Activated T-helper 17 cell treated with anti-CD3 and anti-CD28 coated beads, Interleukin-2, amount 50 U/mL, for 72 hours (primary cell): Measurements from ENCODE around the gene SLC2A14. TPM values are rescaled to one million over a fixed set of nuclear protein-coding genes. Genes with fewer than 3 reads are reported as not detected.
"Not testable (repeated sequence)": the region's sequence is repeated elsewhere in the genome, so short reads cannot be mapped to it uniquely, and the experiment has no call there.

Experiments used
- ATAC-seq: fragments of 150-1000 bp; cut with Tn5 transposase; replicated peaks from 2 replicates; pipeline ENCODE4 v1.10.0; 2021; ENCODE audit warnings: mild to moderate bottlenecking, moderate library complexity
- H3K27ac Mint-ChIP-seq: one replicate; pipeline ENCODE4 v1.8.0; 2022; ENCODE audit warnings: mixed read lengths
- H3K27me3 Mint-ChIP-seq: one replicate; pipeline ENCODE4 v1.8.0; 2022; ENCODE audit warnings: mixed read lengths
- H3K36me3 Mint-ChIP-seq: one replicate; pipeline ENCODE4 v1.8.0; 2022; ENCODE audit warnings: low read depth, mild to moderate bottlenecking, mixed read lengths
- H3K4me1 Mint-ChIP-seq: one replicate; pipeline ENCODE4 v1.8.0; 2022; ENCODE audit warnings: mixed read lengths
- H3K4me3 Mint-ChIP-seq: one replicate; pipeline ENCODE4 v1.8.0; 2022; ENCODE audit warnings: mild to moderate bottlenecking, mixed read lengths
- H3K9me3 Mint-ChIP-seq: one replicate; pipeline ENCODE4 v1.8.0; 2022; ENCODE audit warnings: mixed read lengths
- total RNA-seq, 2 donors: library from RNA; stranded (reverse); gene quantifications; one replicate each; pipeline ENCODE4 v1.2.3, GENCODE V29; 2022

The SLC2A14 gene
- total RNA-seq, 2 donors from 2014 or later, result 0.58 to 2.3 TPM

- Mint-ChIP-seq H3K27ac (no peak overlapping the region), H3K4me1 (no peaks in the 10 kb centered on the region), H3K4me3 (no peak overlapping the region), H3K27me3 (peaks cover 3% of the 10 kb centered on the region), H3K36me3 (no peaks in the 10 kb centered on the region), H3K9me3 (no peaks in the 10 kb centered on the region)
- no peak for ATAC-seq
Observed at GRCh38 chr12:7892186-7892980, 19.7 kb upstream of the SLC2A14 start.

DNA sequence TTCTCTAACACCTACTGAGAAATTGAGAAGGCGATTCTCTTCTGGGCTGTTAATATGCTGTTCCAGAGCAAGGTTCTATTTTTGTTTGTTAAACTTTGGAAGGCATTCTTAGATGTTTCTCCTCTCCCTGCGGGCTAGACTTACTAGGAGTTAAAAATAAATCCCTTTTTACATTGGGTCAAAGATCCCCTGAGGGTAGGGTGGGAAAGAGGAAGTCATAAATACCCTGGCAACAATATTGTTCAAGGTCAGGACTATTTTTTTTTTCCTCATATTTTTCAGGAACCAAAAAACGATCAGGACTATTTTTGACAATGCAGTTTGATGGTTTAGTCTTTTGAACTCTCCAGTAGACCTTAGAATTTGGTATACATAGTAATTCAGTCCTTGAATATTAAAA, 12.0 kb upstream of the SLC2A14 start:
- H3K36me3 Mint-ChIP-seq, result no peaks in the 10 kb centered on the region
- H3K9me3 Mint-ChIP-seq, result no peaks in the 10 kb centered on the region
- ATAC-seq, result no peak
- no peaks in the 10 kb centered on the region for H3K4me1 Mint-ChIP-seq
- H3K27me3 Mint-ChIP-seq, result peaks cover 3% of the 10 kb centered on the region
- no peak overlapping the region for H3K27ac Mint-ChIP-seq
- H3K4me3 Mint-ChIP-seq, result no peak overlapping the region

DNA sequence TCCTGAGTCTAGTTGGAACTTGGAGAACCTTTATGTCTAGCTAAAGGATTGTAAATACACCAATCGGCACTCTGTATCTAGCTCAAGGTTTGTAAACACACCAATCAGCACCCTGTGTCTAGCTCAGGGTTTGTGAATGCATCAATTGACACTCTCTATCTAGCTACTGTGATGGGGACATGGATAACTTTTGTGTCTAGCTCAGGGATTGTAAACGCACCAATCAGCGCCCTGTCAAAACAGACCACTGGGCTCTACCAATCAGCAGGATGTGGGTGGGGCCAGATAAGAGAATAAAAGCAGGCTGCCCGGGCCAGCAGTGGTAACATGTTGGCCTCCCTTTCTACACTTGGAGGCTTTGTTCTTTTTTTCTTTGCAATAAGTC, 9.0 kb upstream of the SLC2A14 start:
- not testable (repeated sequence) for H3K27ac Mint-ChIP-seq, H3K4me1 Mint-ChIP-seq, ATAC-seq, H3K9me3 Mint-ChIP-seq, H3K27me3 Mint-ChIP-seq, H3K4me3 Mint-ChIP-seq, H3K36me3 Mint-ChIP-seq

DNA sequence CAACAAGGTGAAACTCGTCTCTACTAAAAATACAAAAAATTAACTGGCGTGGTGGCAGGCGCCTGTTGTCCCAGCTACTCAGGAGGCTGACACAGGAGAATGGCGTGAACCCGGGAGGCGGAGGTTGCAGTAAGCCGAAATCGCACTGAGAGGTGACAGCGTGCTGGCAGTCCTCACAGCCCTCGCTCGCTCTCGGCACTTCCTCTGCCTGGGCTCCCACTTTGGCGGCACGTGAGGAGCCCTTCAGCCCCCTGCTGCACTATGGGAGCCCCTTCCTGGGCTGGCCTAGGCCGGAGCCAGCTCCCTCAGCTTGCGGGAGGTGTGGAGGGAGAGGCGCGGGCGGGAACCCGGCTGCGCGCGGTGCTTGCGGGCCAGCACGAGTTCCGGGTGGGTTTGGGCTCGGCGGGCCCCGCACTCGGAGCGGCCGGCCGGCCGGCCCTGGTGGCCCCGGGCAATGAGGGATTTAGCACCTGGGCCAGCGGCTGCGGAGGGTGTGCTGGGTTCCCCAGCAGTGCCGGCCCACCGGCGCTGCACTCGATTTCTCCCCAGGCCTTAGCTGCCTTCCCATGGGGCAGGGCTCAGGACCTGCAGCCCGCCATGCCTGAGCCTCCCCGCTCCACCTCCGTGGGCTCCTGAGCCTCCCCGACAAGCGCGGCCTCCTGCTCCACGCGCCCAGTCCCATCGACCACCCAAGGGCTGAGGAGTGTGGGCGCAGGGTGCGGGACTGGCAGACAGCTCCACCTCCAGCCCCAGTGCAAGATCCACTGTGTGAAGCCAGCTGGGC, 8.4 kb upstream of the SLC2A14 start:
- H3K27ac Mint-ChIP-seq, H3K9me3 Mint-ChIP-seq, H3K4me1 Mint-ChIP-seq, H3K27me3 Mint-ChIP-seq, H3K36me3 Mint-ChIP-seq, ATAC-seq, H3K4me3 Mint-ChIP-seq: not testable (repeated sequence)

DNA sequence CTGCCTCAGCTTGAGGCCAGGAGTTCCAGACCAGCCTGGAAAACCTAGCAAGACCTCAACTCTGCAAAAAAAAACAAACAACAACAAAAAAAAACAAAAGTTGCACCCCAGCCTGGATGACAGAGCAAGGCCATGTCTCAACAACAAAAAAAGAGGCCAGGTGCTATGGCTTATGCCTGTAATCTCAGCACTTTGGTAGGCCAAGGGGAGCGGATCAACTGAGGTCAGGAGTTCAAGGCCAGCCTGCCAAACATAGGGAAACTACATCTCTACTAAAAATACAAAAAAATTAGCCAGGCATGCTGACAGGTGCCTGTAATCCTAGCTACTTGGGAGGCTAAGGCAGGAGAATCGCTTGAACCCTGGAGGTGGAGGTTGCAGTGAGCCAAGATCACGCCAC, 6.5 kb upstream of the SLC2A14 start:
- no peaks in the 10 kb centered on the region for H3K27me3 Mint-ChIP-seq
- H3K4me1 Mint-ChIP-seq, result no peaks in the 10 kb centered on the region
- H3K27ac Mint-ChIP-seq, result no peak overlapping the region
- no peak for ATAC-seq
- H3K36me3 Mint-ChIP-seq, result no peaks in the 10 kb centered on the region
- no peaks in the 10 kb centered on the region for H3K9me3 Mint-ChIP-seq
- no peak overlapping the region for H3K4me3 Mint-ChIP-seq

DNA sequence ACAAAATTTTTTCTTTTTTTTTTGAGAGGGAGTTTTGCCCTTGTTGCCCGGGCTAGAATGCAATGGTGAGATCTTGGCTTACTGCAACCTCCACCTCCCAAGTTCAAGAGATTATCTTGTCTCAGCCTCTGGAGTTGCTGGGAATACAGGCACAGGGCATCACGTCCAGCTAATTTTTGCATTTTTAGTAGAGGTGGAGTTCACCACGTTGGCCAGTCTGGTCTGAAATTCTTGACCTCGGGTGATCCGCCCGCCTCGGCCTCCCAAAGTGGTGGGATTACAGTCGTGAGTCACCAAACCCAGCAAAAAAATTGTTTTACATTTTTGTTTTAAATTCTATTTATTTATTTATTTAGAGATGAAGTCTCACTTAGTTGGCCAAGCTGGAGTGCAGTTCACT, 4.7 kb upstream of the SLC2A14 start:
- Mint-ChIP-seq H3K9me3 (no peaks in the 10 kb centered on the region), H3K4me3 (no peak overlapping the region), H3K27me3 (peaks cover 8% of the 10 kb centered on the region), H3K36me3 (no peaks in the 10 kb centered on the region), H3K27ac (no peak overlapping the region), H3K4me1 (no peaks in the 10 kb centered on the region)
- ATAC-seq, result no peak

GRCh38 chr12:7870335-7870734, 2.4 kb downstream of the SLC2A14 start:
- peaks cover 28% of the 10 kb centered on the region for H3K27me3 Mint-ChIP-seq
- H3K9me3 Mint-ChIP-seq, result no peaks in the 10 kb centered on the region
- H3K27ac Mint-ChIP-seq, result no peak overlapping the region
- H3K4me1 Mint-ChIP-seq, result no peaks in the 10 kb centered on the region
- no peak for ATAC-seq
- no peak overlapping the region for H3K4me3 Mint-ChIP-seq
- no peaks in the 10 kb centered on the region for H3K36me3 Mint-ChIP-seq

- H3K4me3 Mint-ChIP-seq, result no peak overlapping the region
- H3K9me3 Mint-ChIP-seq, result no peaks in the 10 kb centered on the region
- H3K36me3 Mint-ChIP-seq, result no peaks in the 10 kb centered on the region
- H3K27ac Mint-ChIP-seq, result no peak overlapping the region
- peaks cover 28% of the 10 kb centered on the region for H3K27me3 Mint-ChIP-seq
- ATAC-seq, result no peak
- H3K4me1 Mint-ChIP-seq, result no peaks in the 10 kb centered on the region
Observed at GRCh38 chr12:7869137-7869536, 3.6 kb downstream of the SLC2A14 start.

GRCh38 chr12:7868391-7868790, 4.3 kb downstream of the SLC2A14 start:
- Mint-ChIP-seq H3K36me3 (no peaks in the 10 kb centered on the region), H3K4me3 (no peak overlapping the region), H3K27me3 (peaks cover 22% of the 10 kb centered on the region), H3K27ac (no peak overlapping the region), H3K9me3 (no peaks in the 10 kb centered on the region), H3K4me1 (no peaks in the 10 kb centered on the region)
- ATAC-seq, result no peak

GRCh38 chr12:7864601-7865150, 8.0 kb downstream of the SLC2A14 start:
- H3K36me3 Mint-ChIP-seq, result no peaks in the 10 kb centered on the region
- no peak for ATAC-seq
- peaks cover 6% of the 10 kb centered on the region for H3K4me1 Mint-ChIP-seq
- no peaks in the 10 kb centered on the region for H3K9me3 Mint-ChIP-seq
- H3K4me3 Mint-ChIP-seq, result no peak overlapping the region
- peaks cover 4% of the 10 kb centered on the region for H3K27me3 Mint-ChIP-seq
- no peak overlapping the region for H3K27ac Mint-ChIP-seq

DNA sequence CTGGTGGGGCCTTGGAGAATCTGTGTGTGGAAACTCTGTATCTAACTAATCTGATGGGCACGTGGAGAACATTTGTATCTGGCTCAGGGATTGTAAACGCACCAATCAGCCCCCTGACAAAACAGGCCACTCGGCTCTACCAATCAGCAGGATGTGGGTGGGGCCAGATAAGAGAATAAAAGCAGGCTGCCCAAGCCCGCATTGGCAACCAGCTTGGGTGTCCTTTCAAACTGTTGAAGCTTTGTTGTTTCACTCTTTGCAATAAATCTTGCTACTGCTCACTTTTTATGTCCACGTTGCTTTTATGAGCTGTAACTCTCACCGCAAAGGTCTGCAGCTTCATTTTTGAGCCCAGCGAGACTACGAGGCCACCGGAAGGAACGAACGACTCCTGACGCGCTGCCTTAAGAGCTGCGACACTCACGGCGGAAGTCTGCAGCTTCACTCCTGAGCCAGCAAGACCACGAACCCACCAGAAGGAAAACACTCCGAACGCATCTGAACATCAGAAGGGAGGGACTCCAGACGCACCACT, 9.8 kb downstream of the SLC2A14 start:
- H3K36me3 Mint-ChIP-seq, H3K27me3 Mint-ChIP-seq, H3K9me3 Mint-ChIP-seq, ATAC-seq: not testable (repeated sequence)
- peaks cover 10% of the 10 kb centered on the region for H3K4me1 Mint-ChIP-seq
- H3K27ac Mint-ChIP-seq, result peak overlapping the region; percentile 52
- peak overlapping the region; percentile 66 for H3K4me3 Mint-ChIP-seq

DNA sequence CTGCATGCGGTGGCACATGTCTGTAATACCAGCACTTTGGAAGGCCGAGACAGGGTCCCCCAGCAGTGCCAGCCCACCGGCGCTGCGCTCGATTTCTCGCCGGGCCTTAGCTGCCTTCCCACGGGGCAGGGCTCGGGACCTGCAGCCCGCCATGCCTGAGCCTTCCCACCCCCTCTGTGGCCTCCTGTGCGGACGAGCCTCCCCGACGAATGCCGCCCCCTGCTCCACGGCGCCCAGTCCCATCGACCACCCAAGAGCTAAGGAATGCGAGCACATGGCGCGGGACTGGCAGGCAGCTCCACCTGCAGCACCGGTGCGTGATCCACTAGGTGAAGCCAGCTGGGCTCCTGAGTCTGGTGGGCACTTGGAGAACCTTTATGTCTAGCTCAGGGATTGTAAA, 10.4 kb downstream of the SLC2A14 start:
- not testable (repeated sequence) for H3K4me3 Mint-ChIP-seq, H3K36me3 Mint-ChIP-seq, ATAC-seq, H3K27me3 Mint-ChIP-seq, H3K27ac Mint-ChIP-seq, H3K9me3 Mint-ChIP-seq
- peaks cover 10% of the 10 kb centered on the region for H3K4me1 Mint-ChIP-seq

- peaks cover 10% of the 10 kb centered on the region for H3K4me1 Mint-ChIP-seq
- peaks cover 6% of the 10 kb centered on the region for H3K27me3 Mint-ChIP-seq
- H3K36me3 Mint-ChIP-seq, result no peaks in the 10 kb centered on the region
- ATAC-seq, result peak; percentile 3
- peak overlapping the region; percentile 2 for H3K27ac Mint-ChIP-seq
- no peaks in the 10 kb centered on the region for H3K9me3 Mint-ChIP-seq
- no peak overlapping the region for H3K4me3 Mint-ChIP-seq
Observed at GRCh38 chr12:7859552-7859951, 13.2 kb downstream of the SLC2A14 start.

DNA sequence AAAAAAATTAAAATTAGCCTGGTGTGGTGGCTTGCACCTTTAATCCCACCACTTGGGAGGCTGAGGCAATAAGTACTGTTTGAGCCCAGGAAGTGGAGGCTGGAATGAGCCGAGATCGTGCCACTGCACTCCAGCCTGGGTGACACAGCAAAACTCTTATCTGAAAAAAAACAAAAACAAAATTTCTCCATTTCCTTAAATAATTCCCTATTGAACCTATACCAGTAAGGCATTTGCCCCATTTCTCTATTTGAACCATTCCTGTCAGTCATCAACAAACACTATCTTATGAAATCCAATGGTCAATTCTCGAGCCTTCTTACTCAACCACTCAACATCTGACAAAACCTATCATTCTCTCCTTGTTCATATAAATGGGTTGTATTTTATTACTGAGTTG, 14.7 kb downstream of the SLC2A14 start:
- Mint-ChIP-seq H3K27ac (no peak overlapping the region), H3K36me3 (no peaks in the 10 kb centered on the region), H3K27me3 (peaks cover 10% of the 10 kb centered on the region), H3K4me3 (no peak overlapping the region), H3K9me3 (no peaks in the 10 kb centered on the region), H3K4me1 (peaks cover 10% of the 10 kb centered on the region)
- ATAC-seq, result no peak

GRCh38 chr12:7856516-7856915, 16.2 kb downstream of the SLC2A14 start:
- Mint-ChIP-seq H3K9me3 (no peaks in the 10 kb centered on the region), H3K27me3 (peaks cover 16% of the 10 kb centered on the region)

More at GRCh38 chr12:7856516-7856915, 16.2 kb downstream of the SLC2A14 start:
- no peak for ATAC-seq
- no peak overlapping the region for H3K27ac Mint-ChIP-seq
- no peak overlapping the region for H3K4me3 Mint-ChIP-seq
- no peaks in the 10 kb centered on the region for H3K36me3 Mint-ChIP-seq
- peaks cover 10% of the 10 kb centered on the region for H3K4me1 Mint-ChIP-seq
